OCI-M1 (cell line): ENCODE data around the gene PDYN.

Experiments
- DNase-seq: peaks from one replicate; lab custom pipeline; 2025; lab: John Stamatoyannopoulos, UW

PDYN gene

GRCh38 chr20:1951436-1952115, 42.3 kb downstream of the PDYN start:
- DNase-seq = no peak

GRCh38 chr20:1950836-1951235, 43.0 kb downstream of the PDYN start:
- no peak for DNase-seq

- no peak for DNase-seq
Observed at GRCh38 chr20:1949347-1950100, 44.3 kb downstream of the PDYN start.

- DNase-seq = no peak
Observed at GRCh38 chr20:1947535-1947846, 46.4 kb downstream of the PDYN start.

GRCh38 chr20:1946762-1947534, 46.9 kb downstream of the PDYN start:
- no peak for DNase-seq

- no peak for DNase-seq
Observed at GRCh38 chr20:1946442-1946761, 47.5 kb downstream of the PDYN start.

- peak; percentile 55 for DNase-seq
Observed at GRCh38 chr20:1945660-1946059, 48.2 kb downstream of the PDYN start.

- peak; percentile 90 for DNase-seq
Observed at GRCh38 chr20:1945134-1945618, 48.7 kb downstream of the PDYN start.

GRCh38 chr20:1944345-1945091, 49.3 kb downstream of the PDYN start:
- DNase-seq = peak; percentile 45

GRCh38 chr20:1943275-1944002, 50.4 kb downstream of the PDYN start:
- no peak for DNase-seq

- DNase-seq = no peak
Observed at GRCh38 chr20:1942486-1943274, 51.2 kb downstream of the PDYN start.

- DNase-seq = no peak
Observed at GRCh38 chr20:1942061-1942460, 51.8 kb downstream of the PDYN start.

GRCh38 chr20:1941226-1941625, 52.6 kb downstream of the PDYN start:
- no peak for DNase-seq

- DNase-seq = no peak
Observed at GRCh38 chr20:1940581-1940980, 53.3 kb downstream of the PDYN start.

- DNase-seq = no peak
Observed at GRCh38 chr20:1939270-1939595, 54.6 kb downstream of the PDYN start.

- no peak for DNase-seq
Observed at GRCh38 chr20:1938464-1939269, 55.2 kb downstream of the PDYN start.

GRCh38 chr20:1937316-1937976, 56.4 kb downstream of the PDYN start:
- no peak for DNase-seq

GRCh38 chr20:1935696-1936366, 58.0 kb downstream of the PDYN start:
- no peak for DNase-seq
